IPS-18c (cell line): Measurements from ENCODE around the gene SYPL2.

Experiments
- H3K4me3 ChIP-seq: 2 replicates; pipeline ENCODE4 v1.7.0; 2013; ENCODE audit warnings: low read depth, mild to moderate bottlenecking, low read length, moderate library complexity; ENCODE audit not compliant: insufficient read depth
- H3K9me3 ChIP-seq: one replicate; pipeline ENCODE4 v1.6.1; 2013; ENCODE audit warnings: mild to moderate bottlenecking, low read length, moderate library complexity; ENCODE audit not compliant: control insufficient read depth, insufficient read depth

SYPL2 gene

GRCh38 chr1:109483672-109484518, 17.5 kb downstream of the SYPL2 start, which contains the start of gene ATXN7L2:
Gene ATXN7L2 (plus strand): TSS chr1:109483905. CDS start chr1:109483954, 49 bp downstream.
- Histone ChIP-seq H3K4me3 (peak within 1 kb of the TSS; percentile 83), H3K9me3 (peaks cover 2% of the 10 kb centered on the region)

- peaks cover 2% of the 10 kb centered on the region for H3K9me3 ChIP-seq
Measured at GRCh38 chr1:109484519-109484975, 18.2 kb downstream of the SYPL2 start.

GRCh38 chr1:109485001-109485400, 18.7 kb downstream of the SYPL2 start:
- peaks cover 2% of the 10 kb centered on the region for H3K9me3 ChIP-seq
- H3K4me3 ChIP-seq: peak overlapping the region; percentile 65; the same call in 1 of the 2 replicates

More at GRCh38 chr1:109484519-109484975, 18.2 kb downstream of the SYPL2 start:
- peak overlapping the region; percentile 65 for H3K4me3 ChIP-seq

GRCh38 chr1:109487261-109487660, 20.9 kb downstream of the SYPL2 start:
- H3K9me3 ChIP-seq: peaks cover 2% of the 10 kb centered on the region
- no peak overlapping the region for H3K4me3 ChIP-seq

- Histone ChIP-seq H3K9me3 (peaks cover 2% of the 10 kb centered on the region), H3K4me3 (no peak overlapping the region)
Measured at GRCh38 chr1:109488201-109488600, 21.9 kb downstream of the SYPL2 start.

GRCh38 chr1:109488696-109489095, 22.4 kb downstream of the SYPL2 start:
- H3K4me3 ChIP-seq: no peak overlapping the region
- H3K9me3 ChIP-seq: no peaks in the 10 kb centered on the region

- Histone ChIP-seq H3K4me3 (no peak overlapping the region), H3K9me3 (no peaks in the 10 kb centered on the region)
Measured at GRCh38 chr1:109490029-109490933, 23.9 kb downstream of the SYPL2 start.

GRCh38 chr1:109490934-109491302, 24.6 kb downstream of the SYPL2 start:
- Histone ChIP-seq H3K4me3 (no peak overlapping the region), H3K9me3 (no peaks in the 10 kb centered on the region)

- H3K4me3 ChIP-seq: no peak overlapping the region
- H3K9me3 ChIP-seq: no peaks in the 10 kb centered on the region
Measured at GRCh38 chr1:109491372-109491771, 25.0 kb downstream of the SYPL2 start.

GRCh38 chr1:109492779-109493178, 26.4 kb downstream of the SYPL2 start:
- Histone ChIP-seq H3K4me3 (no peak overlapping the region), H3K9me3 (no peaks in the 10 kb centered on the region)

GRCh38 chr1:109493227-109493626, 26.9 kb downstream of the SYPL2 start:
- no peak overlapping the region for H3K4me3 ChIP-seq
- no peaks in the 10 kb centered on the region for H3K9me3 ChIP-seq

- Histone ChIP-seq H3K9me3 (no peaks in the 10 kb centered on the region), H3K4me3 (peak within 1 kb of the TSS; percentile 83)
Measured at GRCh38 chr1:109493805-109494539, 27.6 kb downstream of the SYPL2 start, which contains the start of gene CYB561D1. Gene CYB561D1 (plus strand): TSS chr1:109494094. CDS start chr1:109494140, 46 bp downstream.

- no peaks in the 10 kb centered on the region for H3K9me3 ChIP-seq
Measured at GRCh38 chr1:109495738-109496137, 29.4 kb downstream of the SYPL2 start.

GRCh38 chr1:109497449-109498160, 31.3 kb downstream of the SYPL2 start:
- H3K9me3 ChIP-seq: no peaks in the 10 kb centered on the region
- H3K4me3 ChIP-seq: no peak overlapping the region

More at GRCh38 chr1:109495738-109496137, 29.4 kb downstream of the SYPL2 start:
- no peak overlapping the region for H3K4me3 ChIP-seq

GRCh38 chr1:109498161-109498801, 31.9 kb downstream of the SYPL2 start:
- Histone ChIP-seq H3K9me3 (no peaks in the 10 kb centered on the region), H3K4me3 (no peak overlapping the region)

GRCh38 chr1:109499081-109499480, 32.7 kb downstream of the SYPL2 start:
- Histone ChIP-seq H3K9me3 (no peaks in the 10 kb centered on the region), H3K4me3 (no peak overlapping the region)
